H1 (cell line): ENCODE data around the gene ZMIZ1. TPM values are rescaled to one million over a fixed set of nuclear protein-coding genes. Genes with fewer than 3 reads are reported as not detected.

ENCODE experiments used
- RBBP5 ChIP-seq: IDR thresholded peaks from 2 replicates; pipeline ENCODE4 v1.7.1; 2012; ENCODE audit warnings: low read depth, mild to moderate bottlenecking, inconsistent platforms, low read length, moderate library complexity, borderline replicate concordance
- TAF7 ChIP-seq: optimal IDR thresholded peaks from 2 replicates; pipeline ENCODE3; 2011; ENCODE audit warnings: low read depth, mild to moderate bottlenecking, inconsistent platforms, low read length, moderate library complexity, borderline replicate concordance
- polyA plus RNA-seq, 7 experiments: library from polyadenylated mRNA; depleted of rRNA in 3 of 7; stranded (reverse) in 5 of 7; unstranded in 2 of 7; fragments of >200 nt in 5 of 7; fragments of 200-250 nt in 2 of 7; gene quantifications; 1 replicate in 5 of 7; 2 replicates in 1 of 7; 4 replicates in 1 of 7; pipeline versions ENCODE4 v1.2.1 to v1.2.3, GENCODE V29; 2011 to 2013; ENCODE audit warnings: missing spikeins in 2 of 7, mixed read lengths in 2 of 7
- total RNA-seq: library from RNA; stranded (reverse); fragmentation: NEBNext Ultra II Directional; extraction: Animal tissue kit (Norgen Biotek cat#: 25700); gene quantifications from 2 replicates; pipeline ENCODE4 v1.2.1, GENCODE V29; 2021
- TF ChIP-seq, protein P1 (sequence below): IDR thresholded peaks from 2 replicates; pipeline ENCODE4 v1.6.1; 2011; ENCODE audit warnings: low read length, improper control_type of control experiment

ZMIZ1 gene
- total and polyA plus RNA-seq, 2 of the 8 experiments (the other 6 are each of a cell fraction or from before 2014, with no cell fraction given) = 8.1 to 28.0 TPM

DNA sequence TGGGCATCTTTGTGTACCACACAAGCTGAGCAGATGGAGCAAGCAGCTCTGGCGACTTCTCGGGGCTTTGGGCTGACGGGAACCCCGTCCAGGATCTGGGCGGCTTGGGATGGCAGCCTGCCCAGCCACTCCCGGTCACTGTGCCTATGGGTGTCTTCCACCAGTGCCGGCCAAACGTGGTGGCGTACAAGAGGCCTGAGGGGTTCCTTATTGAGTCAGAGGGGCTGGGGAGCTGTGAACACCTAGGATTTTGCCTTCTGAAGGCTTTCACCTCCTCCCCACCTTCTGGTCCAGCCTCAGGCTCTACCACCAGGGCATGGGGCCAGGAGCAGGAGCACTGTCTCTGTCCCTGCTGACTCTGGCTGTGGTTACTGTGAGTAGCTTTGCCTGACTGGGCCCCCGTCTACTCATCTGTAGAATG, 206.7 kb downstream of the ZMIZ1 start (continued):
- no peak for TF ChIP-seq TAF7
- no peak for TF ChIP-seq RBBP5
- TF ChIP-seq, protein P1, sequence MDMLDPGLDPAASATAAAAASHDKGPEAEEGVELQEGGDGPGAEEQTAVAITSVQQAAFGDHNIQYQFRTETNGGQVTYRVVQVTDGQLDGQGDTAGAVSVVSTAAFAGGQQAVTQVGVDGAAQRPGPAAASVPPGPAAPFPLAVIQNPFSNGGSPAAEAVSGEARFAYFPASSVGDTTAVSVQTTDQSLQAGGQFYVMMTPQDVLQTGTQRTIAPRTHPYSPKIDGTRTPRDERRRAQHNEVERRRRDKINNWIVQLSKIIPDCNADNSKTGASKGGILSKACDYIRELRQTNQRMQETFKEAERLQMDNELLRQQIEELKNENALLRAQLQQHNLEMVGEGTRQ = no peak
